GM23248 (cell line): Measurements from ENCODE around the gene PRKAR1B.

ENCODE experiments used
- EZH2 ChIP-seq: fragments of 200-600 bp; sonication (generic); IDR thresholded peaks from 2 replicates; pipeline ENCODE4 v1.6.1; 2018; ENCODE audit warnings: antibody characterized with exemption, mild to moderate bottlenecking; ENCODE audit not compliant: insufficient read depth, poor library complexity, severe bottlenecking
- EZH2phosphoT487 ChIP-seq: fragments of 200-600 bp; sonication (generic); IDR thresholded peaks from 2 replicates; pipeline ENCODE4 v1.6.1; 2018; ENCODE audit warnings: antibody characterized with exemption, moderate library complexity, mild to moderate bottlenecking, low read depth; ENCODE audit not compliant: insufficient read depth

DNA sequence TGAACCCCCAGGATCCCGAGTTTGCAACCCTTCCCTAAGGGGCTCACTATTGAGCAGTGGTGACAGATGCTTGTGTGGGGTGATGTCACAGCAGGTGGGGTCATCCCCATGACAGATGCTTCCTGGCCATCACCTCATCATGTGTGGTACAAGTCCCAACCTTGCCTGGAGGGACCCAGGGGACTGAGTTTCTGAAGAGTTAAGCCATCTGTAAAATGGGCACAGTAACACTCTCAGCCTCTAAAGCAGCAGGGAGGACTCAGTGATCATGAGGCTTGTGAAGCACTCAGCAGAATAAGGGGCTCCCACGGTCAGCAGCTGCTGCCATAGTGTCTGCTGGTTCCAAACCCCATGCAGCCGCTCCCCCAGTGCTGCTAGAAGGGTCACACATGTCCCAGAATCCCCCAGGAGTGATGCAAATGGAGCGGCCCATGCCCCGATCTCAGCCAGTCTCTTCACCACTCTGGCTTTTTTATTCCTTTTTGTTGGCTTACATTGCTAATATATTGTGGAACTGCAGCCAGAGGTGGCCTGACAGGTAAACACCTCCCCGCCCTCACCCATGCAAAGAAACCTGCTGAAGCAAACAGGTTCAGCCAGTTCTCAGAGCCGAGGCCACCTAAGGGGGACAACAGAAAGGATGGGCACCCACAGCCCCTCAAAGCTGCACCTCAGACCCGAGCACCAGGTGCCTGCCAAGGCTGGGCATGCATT, 105.4 kb downstream of the PRKAR1B start:
- TF ChIP-seq EZH2: no peak
- TF ChIP-seq EZH2phosphoT487: no peak
